AG04450 (cell line): Measurements from ENCODE around the gene GPR55. TPM values are rescaled to one million over a fixed set of nuclear protein-coding genes. Genes with fewer than 3 reads are reported as not detected.

Source experiments
- CTCF ChIA-PET: fragments of 300-600, 350-600 bp; formaldehyde crosslinking; extraction: SDS; loops from one replicate; lab custom pipeline; 2022; ENCODE audit warnings: antibody characterized with exemption, inconsistent platforms; lab: Charles Lee
- POLR2A ChIA-PET: fragments of 350-600 bp; formaldehyde crosslinking; extraction: SDS; loops from one replicate; lab custom pipeline; 2021; ENCODE audit warnings: antibody characterized with exemption, inconsistent platforms; lab: Yijun Ruan, JAX
- DNase-seq: peaks from one replicate; pipeline ENCODE4 v3.0.0-alpha.2; 2011; ENCODE audit warnings: low read depth, low spot score
- H3K27ac ChIP-seq: one replicate; pipeline ENCODE4 v1.5.1; 2012; ENCODE audit warnings: low read depth, low read length, control low read depth
- H3K27me3 ChIP-seq: one replicate; pipeline ENCODE4 v1.6.0; 2012; ENCODE audit warnings: low read length; ENCODE audit not compliant: control insufficient read depth, insufficient read depth
- H3K4me3 ChIP-seq: 2 replicates; pipeline ENCODE4 v1.5.1; 2011; ENCODE audit warnings: mild to moderate bottlenecking, low read depth, low read length, control low read depth
- H3K9me3 ChIP-seq: 2 replicates; pipeline ENCODE4 v1.5.1; 2012; ENCODE audit warnings: low read length; ENCODE audit not compliant: control insufficient read depth, insufficient read depth
- CTCF ChIP-seq: IDR thresholded peaks from 2 replicates; pipeline ENCODE4 v1.5.1; 2011; ENCODE audit warnings: low read depth, low read length, control low read depth, inconsistent platforms
- polyA plus RNA-seq: library from polyadenylated mRNA; depleted of rRNA; stranded (reverse); fragments of >200 nt; gene quantifications from 2 replicates; pipeline ENCODE4 v1.2.3, GENCODE V29; 2011

Gene GPR55
- polyA plus RNA-seq, 1 experiment = not detected

- Histone ChIP-seq H3K27ac (no peak overlapping the region), H3K9me3 (no peaks in the 10 kb centered on the region), H3K4me3 (no peak overlapping the region), H3K27me3 (peaks cover 2% of the 10 kb centered on the region)
- ChIA-PET CTCF (interaction anchor here (0.6 kb wide), 1 partner anchor 572 kb away, joined by 3 read pairs; no protein-coding TSS in a partner anchor), POLR2A (no interaction called here)
- no peak for TF ChIP-seq CTCF
- DNase-seq = no peak
Measured at GRCh38 chr2:230946429-230947234, 21.6 kb upstream of the GPR55 start.

GRCh38 chr2:230944757-230945372 lies 19.8 kb upstream of the GPR55 start:
- POLR2A ChIA-PET = no interaction called here

GRCh38 chr2:230944123-230944653 lies 19.1 kb upstream of the GPR55 start:
- H3K9me3 ChIP-seq = no peaks in the 10 kb centered on the region
- CTCF ChIA-PET = no interaction called here
- POLR2A ChIA-PET = no interaction called here
- no peak for DNase-seq
- no peak for TF ChIP-seq CTCF
- H3K27me3 ChIP-seq = peaks cover 2% of the 10 kb centered on the region
- H3K27ac ChIP-seq = no peak overlapping the region
- H3K4me3 ChIP-seq = no peak overlapping the region

More at GRCh38 chr2:230944757-230945372, 19.8 kb upstream of the GPR55 start:
- Histone ChIP-seq H3K4me3 (no peak overlapping the region), H3K27ac (no peak overlapping the region), H3K27me3 (no peaks in the 10 kb centered on the region), H3K9me3 (no peaks in the 10 kb centered on the region)
- no peak for TF ChIP-seq CTCF
- CTCF ChIA-PET = no interaction called here
- no peak for DNase-seq

- Histone ChIP-seq H3K27ac (no peak overlapping the region), H3K9me3 (no peaks in the 10 kb centered on the region; the same call in 1 of the 2 replicates), H3K27me3 (peaks cover 8% of the 10 kb centered on the region), H3K4me3 (no peak overlapping the region)
- ChIA-PET POLR2A (no interaction called here), CTCF (no interaction called here)
- TF ChIP-seq CTCF = no peak
- no peak for DNase-seq
Measured at GRCh38 chr2:230942920-230943896, 18.2 kb upstream of the GPR55 start.
